NCI-H69 (cell line): ENCODE measurements around the gene CNOT8.
A peak's percentile ranks its signal among the peaks of the same experiment; 100 is the strongest.
"Not testable (repeated sequence)": the region's sequence is repeated elsewhere in the genome, so short reads cannot be mapped to it uniquely, and the experiment has no call there.

Experiments used
- DNase-seq: peaks from one replicate; lab custom pipeline; 2025; lab: John Stamatoyannopoulos, UW

CNOT8 gene

DNA sequence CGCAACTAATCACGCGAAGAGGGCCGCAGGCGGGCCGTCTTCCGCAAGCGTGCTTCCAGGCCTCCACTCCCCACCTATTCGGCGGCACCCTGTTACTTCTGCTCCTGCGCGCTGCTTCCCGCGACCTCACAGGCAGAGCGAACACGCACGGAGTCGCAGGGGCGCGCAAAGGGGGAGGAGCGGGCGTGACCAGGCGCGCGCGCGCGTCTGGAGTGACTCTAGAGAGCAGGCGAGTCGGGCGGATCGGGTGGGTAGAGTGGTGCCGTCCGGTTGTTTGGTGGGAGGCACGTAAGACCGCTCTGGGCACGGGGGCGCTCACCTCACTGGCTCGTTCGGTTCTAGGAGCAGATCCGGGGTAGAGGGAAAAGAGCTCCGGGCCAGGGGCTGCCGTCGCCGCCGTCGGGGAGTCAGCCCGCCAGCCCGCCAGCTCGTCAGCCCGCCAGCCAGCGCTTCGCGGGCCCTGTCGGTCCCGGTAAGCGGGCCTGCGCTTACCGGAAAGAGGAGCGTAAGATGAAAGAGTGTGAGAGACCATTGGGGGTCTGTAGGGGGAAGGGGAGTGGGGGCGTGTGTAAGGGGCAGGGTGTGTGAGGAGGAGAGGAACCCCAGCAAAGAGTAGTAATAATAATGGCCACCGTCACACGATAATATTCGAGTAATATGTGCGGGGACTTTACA is at the start of gene CNOT8:
Gene CNOT8, plus strand, starts transcription at position 331 of the 675 bp plus-strand sequence. CDS start 4,652 bp downstream, outside the sequence.
- DNase-seq: peak; percentile 99

DNA sequence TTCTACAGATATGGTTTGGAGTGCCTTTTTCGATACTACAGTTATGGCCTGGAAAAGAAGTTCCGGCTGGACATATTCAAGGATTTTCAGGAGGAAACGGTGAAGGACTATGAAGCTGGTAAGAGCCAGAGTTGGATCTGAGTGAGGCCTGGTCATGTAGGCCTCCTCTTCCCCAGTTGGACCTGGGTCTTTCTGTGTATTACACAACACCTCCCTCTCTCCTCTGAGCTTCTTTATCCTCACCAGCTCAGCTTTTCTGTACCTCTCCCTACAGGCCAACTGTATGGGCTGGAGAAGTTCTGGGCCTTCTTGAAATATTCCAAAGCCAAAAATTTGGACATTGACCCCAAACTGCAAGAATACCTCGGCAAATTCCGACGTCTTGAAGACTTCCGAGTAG is 47.2 kb upstream of the CNOT8 start:
- no peak for DNase-seq

DNA sequence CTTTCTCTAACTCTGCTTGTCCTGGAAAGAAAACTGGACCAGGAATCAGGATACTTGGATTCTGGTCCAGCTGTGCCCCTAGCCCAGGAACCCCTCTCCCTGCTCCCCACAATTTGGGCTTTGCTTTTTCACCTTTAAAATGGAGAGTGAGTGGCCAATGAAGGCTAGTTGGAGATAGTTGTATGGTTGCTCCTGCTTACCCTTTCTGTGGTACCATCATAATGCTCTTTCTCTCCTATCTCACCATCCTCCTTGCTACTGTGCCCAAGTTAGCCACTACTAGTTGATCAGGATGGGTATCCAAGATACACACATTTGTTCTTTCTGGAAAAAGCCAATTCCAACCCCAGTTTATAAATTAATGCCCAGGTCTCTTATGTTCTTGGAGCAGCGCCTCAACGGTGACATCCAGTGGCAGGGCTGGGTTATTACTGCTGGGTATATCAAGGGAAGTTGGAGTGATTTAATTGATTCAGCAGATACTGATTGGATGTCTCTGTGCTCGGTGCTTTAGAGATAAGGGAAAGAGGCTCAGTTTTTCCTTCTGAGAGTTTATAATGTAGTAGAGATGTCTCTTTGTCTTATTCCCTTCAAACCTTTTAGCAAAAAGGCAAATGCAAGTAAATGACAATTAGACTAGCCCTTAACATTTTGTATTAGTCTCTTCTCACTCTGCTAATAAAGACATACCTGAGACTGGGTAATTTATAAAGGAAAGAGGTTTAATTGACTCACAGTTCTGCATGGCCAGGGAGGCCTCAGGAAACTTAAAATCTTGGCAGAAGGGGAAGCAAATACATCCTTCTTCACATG is 46.6 kb upstream of the CNOT8 start:
- peak; percentile 62 for DNase-seq

DNA sequence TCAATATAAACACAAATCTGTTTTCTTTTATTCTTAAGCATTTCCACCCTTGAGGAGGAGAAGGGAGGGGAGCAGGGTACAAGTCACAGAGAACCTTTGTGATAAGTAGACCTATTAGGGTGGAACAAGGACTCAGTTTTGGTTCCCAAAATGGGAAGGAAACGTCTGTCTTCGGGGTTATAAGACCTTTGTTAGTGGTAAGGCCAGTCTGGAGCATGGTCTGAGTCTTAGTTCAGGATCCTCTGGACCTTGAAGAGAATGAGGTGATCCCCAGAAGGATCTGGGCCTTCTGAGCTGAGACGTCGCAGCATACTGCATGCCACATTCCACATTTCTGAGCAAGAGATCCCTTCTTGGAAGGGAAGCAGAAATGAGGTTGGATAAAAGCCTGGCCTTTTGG is 45.3 kb upstream of the CNOT8 start:
- DNase-seq: no peak

DNA sequence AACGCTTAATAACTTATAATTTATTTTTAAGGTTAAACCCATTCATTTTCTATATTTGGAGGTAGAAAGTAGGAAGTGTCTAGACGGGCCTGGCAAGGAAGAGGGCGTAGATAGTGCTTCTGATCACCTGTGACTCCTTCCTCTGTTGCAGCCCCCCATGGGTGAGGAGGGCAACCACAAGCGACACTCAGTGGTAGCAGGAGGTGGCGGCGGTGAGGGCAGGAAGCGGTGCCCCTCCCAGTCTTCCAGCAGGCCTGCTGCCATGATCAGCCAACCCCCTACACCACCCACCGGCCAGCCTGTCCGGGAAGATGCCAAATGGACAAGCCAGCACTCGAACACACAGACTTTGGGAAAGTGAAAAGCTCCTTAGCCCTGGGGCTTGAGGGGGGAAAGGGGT is 44.7 kb upstream of the CNOT8 start:
- DNase-seq: no peak

DNA sequence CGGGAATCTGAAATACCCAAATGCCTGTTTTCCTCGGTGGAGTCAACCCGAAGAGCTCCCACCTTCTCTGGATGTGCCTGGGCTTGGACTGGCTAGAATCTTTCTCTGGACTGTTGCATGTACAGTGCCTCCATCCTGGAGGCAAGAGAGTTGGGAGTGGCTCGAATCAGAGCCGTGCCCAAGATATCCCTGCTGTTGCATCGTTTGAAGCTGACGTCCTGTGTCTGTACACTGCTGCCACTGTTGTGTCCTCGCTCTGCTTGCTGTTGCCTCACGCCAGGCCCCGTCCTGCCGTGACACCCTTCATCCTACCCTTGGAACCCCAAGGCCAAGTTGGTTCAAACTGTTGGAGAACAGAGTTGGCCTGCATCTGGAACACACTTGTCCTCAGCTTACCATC is 43.4 kb upstream of the CNOT8 start:
- no peak for DNase-seq

DNA sequence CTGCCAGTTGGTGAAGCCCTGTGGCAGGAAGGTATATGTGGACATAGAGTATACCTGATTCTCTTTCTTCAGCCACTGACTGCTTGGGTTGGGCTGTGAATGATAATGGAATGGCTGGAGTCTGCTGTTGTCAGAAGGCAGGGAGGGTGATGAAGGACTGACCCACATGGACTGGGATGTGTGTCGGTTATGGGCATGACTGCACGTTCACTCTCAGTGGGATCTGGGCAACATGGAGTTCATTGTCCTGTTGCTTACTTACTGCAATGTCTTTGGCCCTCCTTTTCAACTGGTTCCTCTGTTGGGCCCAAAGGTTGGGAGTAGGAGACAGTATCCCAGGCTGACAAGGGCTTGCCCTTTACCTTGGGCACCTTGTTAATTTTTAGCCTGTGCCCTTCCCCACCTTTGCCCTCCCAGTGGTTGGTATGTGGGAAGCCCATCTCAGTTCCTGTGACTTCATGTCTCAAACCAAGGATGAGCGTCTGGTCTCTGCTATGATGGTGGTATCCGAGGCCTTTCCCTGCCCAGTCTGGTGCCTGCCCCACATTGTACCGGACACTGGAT is 42.7 kb upstream of the CNOT8 start:
- DNase-seq: no peak

DNA sequence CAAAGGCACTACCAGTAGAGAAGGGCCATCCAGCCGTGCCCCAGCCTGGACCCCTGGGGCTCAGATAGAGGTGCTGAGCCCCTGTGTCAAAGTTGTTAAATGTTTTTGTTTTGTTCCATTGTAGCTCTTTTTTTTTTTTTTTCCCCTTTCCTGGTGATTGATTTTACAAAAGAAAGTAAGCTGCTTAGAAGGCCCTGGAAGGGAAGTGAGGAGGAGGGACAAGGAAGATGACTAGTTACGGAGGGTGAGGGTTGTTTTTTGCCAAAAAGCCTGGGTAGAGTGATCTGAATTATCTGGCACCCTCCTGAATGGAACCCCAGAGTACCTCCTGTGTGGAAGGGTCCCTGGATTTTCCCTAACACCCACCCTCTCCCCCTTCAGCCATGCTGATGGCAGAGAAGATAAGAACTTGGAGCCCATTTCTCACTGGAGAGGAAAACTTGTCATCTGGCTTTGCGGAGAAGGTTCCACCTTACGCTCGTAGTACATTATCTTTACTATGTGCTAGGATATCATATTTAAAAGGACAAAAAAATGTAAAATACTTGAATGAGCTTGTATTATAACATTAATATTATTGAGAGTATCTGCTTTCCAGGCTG is 41.4 kb upstream of the CNOT8 start:
- no peak for DNase-seq

DNA sequence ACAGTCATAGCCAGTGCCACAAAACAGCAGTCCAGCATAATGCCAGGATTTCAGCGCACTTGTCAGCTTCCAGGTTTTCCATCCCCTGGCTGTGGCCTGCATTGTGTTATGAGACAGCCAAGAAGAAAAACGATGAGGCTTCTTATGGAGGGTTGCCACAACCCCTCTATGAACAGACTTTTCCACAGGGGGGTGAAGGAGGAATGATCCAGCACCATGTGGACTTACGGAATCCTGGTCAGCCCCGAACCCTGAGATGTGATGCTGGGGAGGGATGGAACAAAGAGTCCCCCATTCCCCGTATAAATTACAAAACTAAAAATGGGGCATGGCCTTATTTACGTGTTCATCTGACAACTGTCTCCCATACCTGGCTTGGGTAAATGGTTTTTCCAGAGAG is 40.6 kb upstream of the CNOT8 start:
- DNase-seq: no peak

DNA sequence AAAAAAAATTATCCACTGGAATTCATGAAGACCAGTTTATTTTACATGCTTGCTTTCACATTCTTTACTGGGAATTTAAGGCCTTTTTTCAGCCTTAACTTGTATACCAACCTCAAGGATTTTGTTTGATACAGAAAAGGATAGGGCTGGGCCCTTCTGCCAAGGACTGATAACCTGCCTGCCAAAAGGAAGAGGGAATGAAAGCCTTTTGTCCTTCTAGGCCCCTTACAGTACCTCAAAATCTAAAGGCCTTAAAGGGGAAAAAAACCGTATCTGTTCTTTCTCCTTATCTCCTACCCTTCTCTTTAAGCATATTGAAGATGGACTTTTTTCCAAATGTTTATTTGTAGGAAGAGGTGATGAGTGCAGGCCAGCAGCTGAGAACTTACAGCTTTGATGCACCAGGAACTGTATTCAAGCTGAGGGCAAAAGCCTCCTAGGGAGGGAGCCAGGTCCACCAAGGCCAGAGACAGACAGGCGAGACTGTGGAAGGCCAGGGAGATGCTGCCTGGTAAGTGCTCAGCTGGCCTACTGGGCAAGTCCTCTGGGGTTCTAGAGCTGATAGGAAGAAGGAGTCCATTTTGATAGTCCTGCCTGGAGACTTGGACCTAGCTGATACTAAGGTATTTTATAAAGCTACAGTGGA is 39.8 kb upstream of the CNOT8 start:
- DNase-seq: no peak

DNA sequence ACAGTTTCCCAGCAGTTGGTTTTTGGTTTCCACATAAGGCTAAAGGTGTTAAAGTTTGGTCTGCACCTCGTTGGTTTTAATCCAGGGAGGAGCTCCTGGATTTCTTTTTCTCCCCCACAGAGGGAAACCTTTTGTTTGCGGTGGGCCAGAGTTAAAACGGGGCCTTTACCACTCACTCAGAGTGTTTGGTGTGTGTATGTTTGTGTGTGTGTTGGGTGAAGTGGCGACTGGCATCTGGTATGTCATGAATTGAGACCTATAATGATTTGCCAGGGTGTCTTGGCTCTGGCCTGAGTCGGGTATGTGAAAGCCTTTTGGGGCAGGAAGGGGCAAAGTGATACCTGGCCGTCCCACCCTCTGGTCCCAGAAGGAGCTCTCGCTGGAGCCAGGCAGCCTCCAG is 38.9 kb upstream of the CNOT8 start:
- DNase-seq: no peak

DNA sequence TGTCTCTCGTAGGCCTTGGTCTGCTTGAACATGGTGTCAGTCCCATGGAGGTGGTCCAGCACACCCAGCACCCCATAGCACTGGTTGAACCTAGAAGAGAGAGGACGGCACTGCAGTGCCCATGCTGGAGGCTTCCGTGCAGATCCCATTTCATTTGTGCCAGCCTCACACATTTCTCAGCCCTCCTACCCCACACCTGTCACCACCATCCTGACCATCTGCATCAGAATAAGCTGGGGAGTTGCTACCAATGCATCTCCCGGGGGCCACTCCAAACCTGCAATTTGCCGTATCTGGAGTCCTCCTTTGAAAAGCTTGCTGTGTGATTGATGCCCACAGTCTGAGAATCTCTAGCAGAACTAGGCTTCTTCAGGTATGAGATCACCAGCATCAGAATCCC is 38.0 kb upstream of the CNOT8 start:
- DNase-seq: peak; percentile 23

DNA sequence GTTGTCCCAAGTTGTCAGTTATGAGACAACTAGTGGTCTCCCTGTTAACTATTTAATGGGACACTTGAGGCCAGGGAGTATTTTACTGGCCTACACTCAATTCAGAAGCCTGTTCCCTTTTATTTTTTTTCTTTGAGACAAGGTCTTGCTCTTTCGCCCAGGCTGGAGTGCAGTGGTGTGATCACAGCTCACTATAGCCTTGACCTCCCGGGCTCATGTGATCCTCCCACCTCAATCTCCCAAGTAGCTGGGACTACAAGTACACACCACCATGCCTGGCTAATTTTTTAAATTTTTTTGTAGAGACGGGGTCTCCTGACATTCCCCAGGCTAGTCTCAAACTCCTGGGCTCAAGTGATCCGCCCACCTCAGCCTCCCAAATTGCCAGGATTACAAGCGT is 35.5 kb upstream of the CNOT8 start:
- not testable (repeated sequence) for DNase-seq

DNA sequence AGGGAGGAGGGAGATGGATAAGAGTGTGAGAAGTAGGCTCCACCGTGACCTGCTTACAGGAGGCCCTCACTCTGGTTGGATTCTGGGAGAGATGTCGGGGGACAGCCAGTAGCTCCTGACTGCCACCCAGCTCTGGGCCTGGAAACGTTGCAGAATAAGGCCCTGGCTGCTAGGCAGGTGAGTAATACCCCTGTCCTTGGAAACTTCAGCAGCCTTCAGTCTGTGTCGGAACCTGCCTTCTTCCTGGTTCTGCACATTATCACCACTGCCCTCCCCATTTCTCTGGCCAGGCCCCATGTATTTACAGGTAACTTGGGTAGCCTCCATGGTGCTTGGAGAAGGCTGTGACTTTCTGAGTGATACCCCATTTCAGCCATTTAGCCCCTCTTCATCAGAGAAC is 34.8 kb upstream of the CNOT8 start:
- DNase-seq: no peak

DNA sequence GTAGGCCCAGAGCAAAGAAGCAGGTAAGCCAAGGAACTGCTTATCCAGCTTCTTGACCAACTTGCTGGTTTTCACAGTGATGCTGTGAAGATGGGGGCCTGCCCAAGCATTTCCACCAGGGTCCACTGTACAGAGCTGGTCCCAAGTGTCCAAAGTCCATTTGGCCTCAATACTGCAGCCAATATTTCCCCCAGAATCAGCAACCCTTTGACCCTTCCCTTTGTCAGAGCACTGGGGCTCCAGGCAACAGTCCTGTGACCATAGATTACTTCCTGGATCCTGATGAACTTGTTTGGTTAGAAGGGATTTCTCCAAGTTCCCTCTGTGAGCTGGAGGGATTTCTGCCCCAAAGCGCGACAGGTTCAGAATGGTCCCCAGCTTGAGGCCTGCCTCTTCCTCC is 34.4 kb upstream of the CNOT8 start:
- DNase-seq: no peak

DNA sequence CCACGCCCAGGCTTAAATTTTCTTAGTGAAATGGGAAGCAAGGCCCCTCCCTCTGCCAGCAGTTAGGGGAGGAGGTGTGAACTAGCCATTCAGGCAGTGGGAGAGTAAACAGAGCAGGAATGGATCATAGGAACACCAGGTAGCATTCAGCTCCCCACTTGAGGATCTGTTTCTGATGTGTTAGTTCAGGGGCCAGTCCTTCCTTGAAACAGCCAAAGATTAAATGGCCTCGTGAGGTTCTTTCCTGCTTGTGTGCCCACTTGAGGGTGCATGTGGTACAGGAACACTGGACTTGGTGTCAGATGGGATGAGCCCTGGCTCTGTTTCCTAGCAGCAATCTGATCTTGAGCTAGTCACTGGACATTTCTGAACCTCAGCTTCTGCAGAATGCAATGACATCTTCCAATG is 29.2 kb upstream of the CNOT8 start:
- DNase-seq: peak; percentile 62

DNA sequence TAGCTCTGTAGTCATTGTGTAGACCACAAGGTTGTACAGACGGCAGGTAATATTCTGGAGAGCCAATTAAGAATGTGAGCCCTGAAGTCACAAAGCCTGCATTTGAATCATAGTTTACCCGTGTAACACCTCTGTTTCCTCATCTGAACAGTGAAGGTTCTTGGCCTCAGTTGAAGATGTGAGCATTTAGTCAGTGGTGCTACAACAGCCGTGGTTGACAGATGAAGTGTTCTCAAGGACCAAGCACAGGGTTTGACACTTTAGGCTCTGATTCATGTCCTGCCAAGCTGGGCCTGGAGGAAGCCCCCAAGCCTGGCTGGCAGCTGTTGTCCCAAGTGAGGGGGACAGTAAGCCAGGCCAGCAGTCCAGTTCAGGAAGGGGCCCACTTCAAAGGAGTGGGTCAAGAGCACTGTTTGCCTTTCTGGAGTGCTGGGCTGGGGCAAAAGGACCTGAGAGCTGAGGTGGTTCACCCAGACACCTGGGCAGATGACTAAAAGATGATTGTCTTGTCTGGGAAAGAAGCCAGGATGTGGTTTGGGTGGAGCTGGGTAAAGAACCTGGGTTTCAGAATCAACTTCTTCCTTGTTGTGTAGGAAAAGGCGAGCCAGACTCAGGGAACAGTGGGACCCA is 28.7 kb upstream of the CNOT8 start:
- peak; percentile 58 for DNase-seq

DNA sequence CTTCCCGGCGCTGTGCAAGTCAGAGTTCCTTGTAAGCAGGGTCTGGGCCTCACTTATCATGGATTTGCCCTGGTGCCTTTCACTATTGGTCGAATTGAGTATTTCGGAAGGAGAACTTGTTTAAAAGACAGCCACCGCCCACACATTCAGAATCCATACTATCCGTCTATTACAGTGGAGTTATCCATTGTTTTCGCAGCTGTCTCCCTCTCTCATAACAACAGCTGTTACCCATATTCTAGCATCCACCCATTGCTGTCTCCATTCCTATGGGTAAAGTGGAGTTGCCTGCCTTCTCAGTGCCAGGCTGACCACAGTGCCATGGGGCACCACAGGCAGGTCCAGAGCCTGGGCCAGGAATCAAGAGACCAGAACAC is 28.2 kb upstream of the CNOT8 start:
- peak; percentile 54 for DNase-seq

DNA sequence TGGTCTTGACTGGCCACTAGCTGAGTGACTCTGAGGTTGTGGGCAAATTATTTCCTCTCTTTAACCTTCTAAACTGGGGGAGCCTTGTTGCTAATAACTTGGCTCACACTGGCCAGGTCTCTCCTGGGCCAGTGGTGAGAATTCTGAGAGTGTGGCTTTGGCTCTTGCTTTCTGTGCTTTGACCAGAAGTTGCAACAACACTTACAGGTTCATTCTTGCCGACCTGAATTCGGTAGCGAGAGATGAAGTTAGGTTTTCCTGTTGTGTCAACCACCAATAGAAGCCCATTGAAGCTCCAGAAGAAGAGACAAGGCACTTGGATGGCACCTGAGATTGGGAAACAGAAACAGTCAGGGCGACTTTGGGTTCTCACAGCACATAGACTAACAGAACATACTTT is 27.8 kb upstream of the CNOT8 start:
- DNase-seq: no peak

DNA sequence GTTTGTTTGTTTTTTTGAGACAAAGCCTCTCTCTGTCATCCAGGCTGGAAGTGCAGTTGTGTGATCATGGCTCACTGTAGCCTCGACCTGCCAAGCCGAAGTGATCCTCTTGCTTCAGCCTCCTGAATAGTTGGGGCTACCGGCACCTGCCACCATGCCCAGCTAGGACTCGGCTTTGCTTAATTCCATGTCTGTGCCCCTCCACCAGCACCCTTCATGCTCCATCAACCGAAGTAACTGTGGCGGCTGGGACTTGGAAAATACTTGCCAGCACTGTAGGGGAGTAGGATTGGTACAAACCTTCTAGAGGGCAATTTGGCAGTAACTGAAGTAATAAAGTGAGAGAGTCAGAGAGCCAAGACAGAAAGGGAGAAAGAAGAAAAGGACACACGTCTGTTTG is 27.0 kb upstream of the CNOT8 start:
- DNase-seq: no peak

DNA sequence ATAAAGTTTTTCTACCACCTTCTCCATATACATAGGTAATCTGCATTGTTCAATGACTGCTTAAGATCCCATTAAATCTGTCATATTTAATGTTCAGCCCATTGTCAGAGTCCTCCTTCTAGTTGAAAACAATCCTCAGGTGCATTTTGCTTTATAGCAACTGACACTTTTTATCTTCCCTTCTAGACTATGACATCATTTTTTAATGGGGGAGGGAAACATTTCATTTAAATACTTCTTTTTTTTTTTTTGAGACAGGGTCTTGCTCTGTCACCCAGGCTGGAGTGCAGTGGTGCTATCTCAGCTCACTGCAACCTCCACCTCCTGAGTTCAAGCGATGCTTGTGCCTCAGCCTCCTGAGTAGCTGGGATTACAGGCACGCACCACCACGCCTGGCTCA is 25.6 kb upstream of the CNOT8 start:
- DNase-seq: not testable (repeated sequence)

DNA sequence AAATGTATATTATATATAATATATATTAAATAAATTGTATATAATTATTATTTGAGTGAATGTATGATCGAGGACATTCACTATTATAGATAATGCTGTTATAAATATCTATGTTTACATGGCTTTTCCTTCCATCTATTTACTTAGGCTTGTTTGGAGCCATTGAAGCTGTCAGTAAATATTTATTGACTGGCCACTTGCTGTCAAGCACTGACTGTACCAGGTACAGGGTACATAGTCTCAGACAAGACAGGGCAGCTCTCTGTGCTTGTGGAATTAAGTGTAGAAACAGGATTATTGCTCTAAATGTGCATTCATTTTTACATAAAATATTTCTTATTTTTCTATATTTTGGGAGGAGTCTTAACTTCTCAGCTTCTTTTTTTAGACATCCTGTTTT is 24.4 kb upstream of the CNOT8 start:
- DNase-seq: no peak
